GM12801 (cell line): ENCODE data around the gene FUT1.

Experiments
- TF ChIP-seq, protein P1 (sequence below): IDR thresholded peaks from one replicate; pipeline ENCODE4 v1.5.1; 2011; ENCODE audit warnings: control low read depth; ENCODE audit not compliant: insufficient read length; ENCODE audit errors: extremely low read depth

FUT1 gene

DNA sequence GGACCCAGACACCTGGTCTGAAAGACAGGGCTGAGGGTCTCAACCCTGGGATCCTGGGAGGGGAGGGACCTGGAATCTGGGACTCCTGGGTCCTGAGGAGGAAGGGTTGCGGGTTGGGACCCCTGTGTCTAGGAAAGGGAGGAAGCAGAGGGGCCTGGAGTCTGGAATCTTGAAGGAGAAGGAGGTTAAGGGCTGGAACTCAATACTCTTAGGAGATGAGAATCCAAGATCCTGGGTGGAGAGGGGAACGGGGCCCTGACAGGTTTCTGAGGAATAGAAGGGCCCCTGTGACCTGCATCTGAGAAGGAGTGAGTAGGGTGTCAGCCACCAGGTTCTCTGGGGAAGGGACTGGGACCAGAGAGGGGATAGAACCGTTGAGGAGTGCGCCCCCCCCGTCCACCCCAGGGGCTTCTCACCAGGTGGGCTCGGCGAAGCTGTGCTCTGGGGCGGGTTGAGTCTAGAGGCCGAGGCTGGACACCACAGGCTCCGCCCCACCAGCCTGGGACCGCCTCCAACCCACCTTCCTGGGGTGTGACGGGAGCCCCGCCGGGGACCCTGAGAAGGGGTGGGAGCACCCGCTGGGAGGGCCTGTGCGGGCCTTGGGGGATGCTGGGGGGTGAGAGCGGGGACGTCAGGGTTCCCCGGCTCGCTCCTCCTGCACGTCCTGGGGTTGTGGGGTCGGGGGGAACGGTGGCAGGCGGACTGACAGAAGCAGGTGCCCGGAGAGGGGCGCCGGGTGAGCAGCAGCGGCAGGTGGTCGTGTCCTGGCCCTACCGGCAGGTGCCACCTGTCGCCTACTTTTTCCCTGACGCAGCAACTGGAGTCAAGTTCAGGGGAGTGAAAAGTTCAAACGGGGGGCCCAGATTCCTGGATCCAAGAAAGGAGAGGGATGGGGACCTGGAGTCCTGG lies 32.9 kb downstream of the FUT1 start, which contains the start of gene MAMSTR:
TSS of gene MAMSTR (minus strand) at position 463 of the 909 bp plus-strand sequence. CDS start 694 bp downstream, outside the sequence.
- TF ChIP-seq, protein P1, sequence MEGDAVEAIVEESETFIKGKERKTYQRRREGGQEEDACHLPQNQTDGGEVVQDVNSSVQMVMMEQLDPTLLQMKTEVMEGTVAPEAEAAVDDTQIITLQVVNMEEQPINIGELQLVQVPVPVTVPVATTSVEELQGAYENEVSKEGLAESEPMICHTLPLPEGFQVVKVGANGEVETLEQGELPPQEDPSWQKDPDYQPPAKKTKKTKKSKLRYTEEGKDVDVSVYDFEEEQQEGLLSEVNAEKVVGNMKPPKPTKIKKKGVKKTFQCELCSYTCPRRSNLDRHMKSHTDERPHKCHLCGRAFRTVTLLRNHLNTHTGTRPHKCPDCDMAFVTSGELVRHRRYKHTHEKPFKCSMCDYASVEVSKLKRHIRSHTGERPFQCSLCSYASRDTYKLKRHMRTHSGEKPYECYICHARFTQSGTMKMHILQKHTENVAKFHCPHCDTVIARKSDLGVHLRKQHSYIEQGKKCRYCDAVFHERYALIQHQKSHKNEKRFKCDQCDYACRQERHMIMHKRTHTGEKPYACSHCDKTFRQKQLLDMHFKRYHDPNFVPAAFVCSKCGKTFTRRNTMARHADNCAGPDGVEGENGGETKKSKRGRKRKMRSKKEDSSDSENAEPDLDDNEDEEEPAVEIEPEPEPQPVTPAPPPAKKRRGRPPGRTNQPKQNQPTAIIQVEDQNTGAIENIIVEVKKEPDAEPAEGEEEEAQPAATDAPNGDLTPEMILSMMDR, result no peak

DNA sequence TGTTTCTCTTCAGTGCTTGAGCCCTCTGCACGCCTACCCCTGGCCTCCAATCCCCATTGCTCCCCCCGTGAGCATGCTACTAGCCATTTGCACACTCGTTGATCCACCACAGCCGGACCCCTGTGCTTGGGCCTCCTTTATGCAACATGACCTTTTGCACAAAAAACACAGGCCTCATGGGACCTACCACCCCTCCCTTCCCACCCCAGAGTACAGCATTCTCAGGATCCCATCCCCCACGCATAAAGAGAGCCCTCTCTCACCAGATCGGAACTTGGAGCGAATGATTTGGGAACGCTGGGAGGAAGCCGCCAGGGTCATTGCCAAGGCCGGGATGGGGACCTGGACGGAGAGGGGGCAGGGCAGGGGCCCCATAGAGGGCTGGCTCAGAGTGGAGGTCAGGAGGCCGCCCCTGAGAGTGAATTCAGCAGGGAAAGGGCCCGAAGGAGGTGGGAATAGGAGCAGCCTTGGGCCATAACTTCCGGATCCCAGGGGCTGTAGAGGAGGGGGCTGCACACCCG lies 33.7 kb downstream of the FUT1 start:
- TF ChIP-seq, protein P1, result no peak

DNA sequence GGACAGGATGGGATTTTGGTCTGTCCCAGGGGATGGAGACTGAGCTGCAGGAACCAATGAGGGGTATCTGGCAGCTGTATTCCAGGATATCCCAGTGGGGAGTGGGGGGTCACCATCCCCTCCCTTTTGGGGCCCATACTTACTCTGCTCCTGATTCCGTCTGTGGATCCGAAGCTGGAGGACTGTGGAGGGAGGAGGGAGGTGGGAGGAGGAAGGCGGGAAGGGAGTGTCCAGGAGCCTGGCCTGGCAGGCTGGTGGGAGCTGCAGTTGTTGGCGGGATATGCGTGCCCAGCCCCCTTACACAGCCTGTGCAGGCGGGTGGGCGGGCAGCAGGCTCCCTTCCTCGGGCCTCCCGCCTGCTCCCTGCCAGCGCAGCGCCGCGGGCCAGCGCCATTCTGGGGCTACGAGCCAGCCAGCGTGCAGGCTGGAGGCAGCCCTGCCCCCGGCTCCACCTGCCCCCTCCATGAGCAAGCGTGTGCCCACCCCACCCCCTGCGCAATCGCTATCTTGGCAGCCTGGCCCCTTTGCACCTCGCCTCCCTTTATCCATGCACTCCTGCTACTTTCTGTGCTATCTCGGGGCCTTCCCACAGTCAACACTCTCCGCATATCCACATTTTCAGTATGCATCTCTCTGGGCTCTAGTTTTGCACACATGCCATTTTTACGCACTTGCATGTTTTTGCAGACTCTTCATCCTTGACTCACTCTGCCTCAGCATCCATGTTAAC lies 35.7 kb downstream of the FUT1 start:
- TF ChIP-seq, protein P1, result no peak

DNA sequence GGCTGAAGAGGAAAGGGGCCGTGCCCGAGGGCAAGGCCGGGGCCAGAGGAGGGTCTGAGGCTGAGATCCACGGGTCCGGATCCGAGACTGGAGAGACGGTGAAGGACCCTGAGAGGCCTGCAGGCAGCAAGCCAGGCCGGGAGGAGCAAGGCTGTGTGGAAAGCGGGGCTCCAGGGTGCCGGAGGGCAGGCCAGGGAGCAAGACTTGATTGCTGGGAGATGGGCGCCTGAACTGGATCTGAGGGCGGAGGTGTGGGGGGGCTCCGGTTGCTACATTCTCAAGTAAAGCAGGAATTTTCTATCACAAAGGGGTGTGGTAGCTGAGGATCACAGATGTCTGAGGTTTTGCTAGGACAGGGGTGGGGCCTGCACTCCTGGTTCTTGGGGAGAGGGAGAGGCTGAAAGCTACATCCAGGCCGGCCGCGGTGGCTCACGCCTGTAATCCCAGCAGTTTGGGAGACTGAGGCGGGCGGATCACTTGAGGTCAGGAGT lies 36.7 kb downstream of the FUT1 start:
- TF ChIP-seq, protein P1, result no peak

DNA sequence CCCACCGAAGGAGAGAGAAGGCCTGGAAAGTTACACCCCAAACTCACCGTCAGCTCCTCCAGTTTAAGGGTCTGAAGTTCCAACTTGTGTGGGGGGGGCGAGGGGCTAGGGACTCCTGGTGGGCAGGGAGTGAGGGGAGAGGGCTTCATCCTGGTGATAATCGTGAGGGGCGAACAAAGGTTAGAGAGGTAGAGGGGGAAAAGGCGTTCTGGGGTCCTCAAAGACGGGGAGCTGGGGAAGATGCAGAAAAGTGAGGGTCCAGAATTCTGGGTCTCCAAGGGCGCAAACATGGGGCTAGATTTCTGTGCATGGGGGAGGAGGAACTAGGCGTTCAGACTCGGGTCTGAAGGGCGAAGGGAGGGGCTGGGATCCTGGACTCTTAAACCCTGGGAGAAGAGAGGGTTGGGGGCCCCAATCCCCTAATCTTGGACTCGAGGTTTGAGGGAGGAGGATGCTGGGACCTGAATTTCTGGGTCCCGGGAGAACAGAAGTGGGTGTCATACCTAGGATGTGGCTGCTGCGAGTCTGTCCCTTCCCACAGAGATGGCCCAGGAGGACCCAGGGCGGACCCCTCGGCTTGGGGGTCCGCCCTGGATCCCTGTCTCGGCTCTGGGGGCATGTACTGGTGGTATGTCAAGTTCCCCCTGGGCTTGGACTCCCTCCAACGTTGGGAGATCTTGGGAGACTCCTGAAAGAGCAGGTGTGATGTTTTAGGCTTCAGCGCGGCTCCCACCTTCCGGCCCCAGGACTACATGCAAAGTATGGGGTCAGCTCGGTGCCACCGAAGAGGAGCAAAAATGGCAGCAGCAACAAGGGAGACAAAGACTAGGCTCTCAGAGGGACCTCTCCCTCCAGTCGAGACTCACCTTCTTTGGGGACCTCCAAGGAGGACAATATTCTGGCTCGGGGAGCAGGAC lies 37.4 kb downstream of the FUT1 start:
- TF ChIP-seq, protein P1, result no peak

DNA sequence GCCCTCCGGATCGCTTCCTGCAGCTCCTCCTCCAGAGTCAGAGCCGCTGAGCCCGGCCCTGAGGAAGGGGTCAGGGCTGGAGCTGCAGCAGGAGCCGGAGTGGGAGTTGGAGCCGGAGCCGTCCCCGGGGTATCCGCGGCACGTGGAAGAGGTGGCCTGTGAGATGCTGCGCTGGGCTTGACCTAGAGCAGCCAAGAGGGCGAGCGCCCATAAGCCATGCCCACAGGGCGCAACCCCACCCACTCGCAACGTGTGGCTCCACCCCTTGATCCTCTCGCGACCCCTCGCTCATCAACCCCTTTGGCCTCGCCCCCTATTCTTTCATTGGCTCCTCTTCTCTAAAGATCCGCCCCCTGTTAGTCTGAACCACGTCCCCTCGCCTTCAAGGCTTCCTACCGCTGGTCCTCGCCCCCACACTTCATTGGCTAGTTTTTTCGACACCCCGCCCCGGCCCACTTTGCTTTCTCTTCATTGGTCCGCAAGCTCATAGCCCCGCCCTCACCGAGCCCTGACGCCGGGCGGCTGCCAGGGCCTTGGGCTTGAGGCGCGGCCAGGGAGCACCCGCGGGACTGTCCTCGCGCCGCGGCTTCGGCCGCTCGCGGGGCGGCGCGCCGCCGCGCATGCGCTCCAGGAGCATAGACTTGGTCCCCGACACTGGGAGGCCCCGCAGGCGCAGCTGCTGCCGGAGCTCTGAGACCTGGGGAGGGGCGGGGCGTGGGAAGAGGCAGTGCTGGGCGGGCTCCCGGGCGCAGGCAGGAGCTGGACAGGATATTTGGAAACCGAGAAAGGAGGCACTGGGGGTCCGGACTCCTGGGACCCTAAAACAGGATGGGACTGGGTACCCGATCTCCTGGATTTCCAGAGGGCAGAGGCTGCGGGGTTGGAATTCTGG lies 38.3 kb downstream of the FUT1 start:
- TF ChIP-seq, protein P1, result no peak
